Activated T-helper 1 cell treated with anti-CD3 and anti-CD28 coated beads, Interleukin-2, amount 50 U/mL, for 16 hours (primary cell): ENCODE results near the gene HOXC11.

Source experiments
- DNase-seq, 2 donors: peaks; one replicate each; pipeline ENCODE4 v3.0.0-alpha.2; 2020; ENCODE audit warnings: low read depth in 1 of 2, low spot score in 1 of 2

Gene HOXC11

GRCh38 chr12:54009171-54010052, 36.5 kb downstream of the HOXC11 start:
- no peak for DNase-seq

- no peak for DNase-seq
Measured at GRCh38 chr12:54010053-54010971, 37.4 kb downstream of the HOXC11 start.

GRCh38 chr12:54010972-54011664, 38.2 kb downstream of the HOXC11 start:
- no peak for DNase-seq

GRCh38 chr12:54011665-54012532, 39.0 kb downstream of the HOXC11 start:
- DNase-seq = no peak

- DNase-seq = no peak
Measured at GRCh38 chr12:54012631-54013409, 39.9 kb downstream of the HOXC11 start.

GRCh38 chr12:54014377-54015017, 41.6 kb downstream of the HOXC11 start:
- no peak for DNase-seq

GRCh38 chr12:54015018-54015931, 42.3 kb downstream of the HOXC11 start:
- DNase-seq = no peak

GRCh38 chr12:54016051-54016450, 43.1 kb downstream of the HOXC11 start:
- DNase-seq = no peak

GRCh38 chr12:54016478-54016964, 43.6 kb downstream of the HOXC11 start:
- DNase-seq = no peak

GRCh38 chr12:54017027-54017788, 44.3 kb downstream of the HOXC11 start:
- no peak for DNase-seq

- DNase-seq = peak; percentile 31 to 37
Measured at GRCh38 chr12:54017878-54018467, 45.0 kb downstream of the HOXC11 start.

- DNase-seq = no peak
Measured at GRCh38 chr12:54018468-54018984, 45.6 kb downstream of the HOXC11 start.

GRCh38 chr12:54019091-54019811, 46.3 kb downstream of the HOXC11 start:
- no peak for DNase-seq

GRCh38 chr12:54019924-54020590, 47.1 kb downstream of the HOXC11 start:
- DNase-seq = no peak
